HG02870 (cell line): ENCODE measurements around the gene HIGD1B.

Experiments
- ATAC-seq: cut with Tn5 transposase; IDR thresholded peaks from one replicate; pipeline ENCODE4 v1.9.1; 2021; ENCODE audit warnings: mild to moderate bottlenecking, moderate library complexity; ENCODE audit not compliant: unreplicated experiment

The HIGD1B gene

GRCh38 chr17:44832805-44833204, 14.9 kb upstream of the HIGD1B start:
- ATAC-seq, result no peak

GRCh38 chr17:44837196-44837595, 10.5 kb upstream of the HIGD1B start:
- no peak for ATAC-seq

- ATAC-seq, result no peak
These were observed 7.4 kb upstream of the HIGD1B start for GRCh38 chr17:44840274-44840673.

GRCh38 chr17:44840936-44841335, 6.7 kb upstream of the HIGD1B start:
- no peak for ATAC-seq

- ATAC-seq, result no peak
These were observed 4.9 kb upstream of the HIGD1B start for GRCh38 chr17:44842748-44843147.

- no peak for ATAC-seq
These were observed 3.3 kb upstream of the HIGD1B start for GRCh38 chr17:44844390-44844830.

GRCh38 chr17:44846206-44846605, 1.5 kb upstream of the HIGD1B start:
- no peak for ATAC-seq

- ATAC-seq, result no peak
These were observed 643 bp downstream of the HIGD1B start for GRCh38 chr17:44848257-44848795.

GRCh38 chr17:44848961-44849489, 1.3 kb downstream of the HIGD1B start:
- no peak for ATAC-seq

- ATAC-seq, result no peak
These were observed 2.3 kb downstream of the HIGD1B start for GRCh38 chr17:44850025-44850424.

GRCh38 chr17:44850612-44851011, 2.9 kb downstream of the HIGD1B start:
- no peak for ATAC-seq

GRCh38 chr17:44854192-44854591, 6.5 kb downstream of the HIGD1B start:
- ATAC-seq, result no peak

- ATAC-seq, result no peak
These were observed 12.0 kb downstream of the HIGD1B start for GRCh38 chr17:44859701-44860100.

- ATAC-seq, result no peak
These were observed 14.7 kb downstream of the HIGD1B start for GRCh38 chr17:44862278-44862914.

- ATAC-seq, result no peak
These were observed 15.6 kb downstream of the HIGD1B start for GRCh38 chr17:44863061-44863918.

- ATAC-seq, result no peak
These were observed 17.1 kb downstream of the HIGD1B start for GRCh38 chr17:44864831-44865230.

- no peak for ATAC-seq
These were observed 17.6 kb downstream of the HIGD1B start for GRCh38 chr17:44865231-44865660.

GRCh38 chr17:44865931-44866330, 18.2 kb downstream of the HIGD1B start:
- ATAC-seq, result no peak

GRCh38 chr17:44867841-44868240, 20.2 kb downstream of the HIGD1B start:
- no peak for ATAC-seq

GRCh38 chr17:44871556-44871955, 23.9 kb downstream of the HIGD1B start:
- no peak for ATAC-seq

GRCh38 chr17:44872131-44872768, 24.6 kb downstream of the HIGD1B start:
- ATAC-seq, result no peak
